Measurements from ENCODE around the gene KRTAP2-2.
"Not testable (repeated sequence)": the region's sequence is repeated elsewhere in the genome, so short reads cannot be mapped to it uniquely, and the experiment has no call there.

Gene KRTAP2-2

GRCh38 chr17:41057547-41057946 lies 2.5 kb upstream of the KRTAP2-2 start:
- Histone ChIP-seq H3K4me3 (ENCODE audit: insufficient read depth, low read length, poor library complexity, severe bottlenecking) (no peak overlapping the region), H4K20me1 (ENCODE audit: low read depth, low read length) (no peaks in the 10 kb centered on the region), H3K9me2 (replicated peaks; ENCODE audit: insufficient read depth, low read length) (no peaks in the 10 kb centered on the region), H3K79me2 (ENCODE audit: insufficient read depth, low read length) (no peaks in the 10 kb centered on the region), H3K27me3 (ENCODE audit: low read length) (no peaks in the 10 kb centered on the region), H3F3A (ENCODE audit: insufficient read depth) (no peaks in the 10 kb centered on the region), H3K9me3 (ENCODE audit: insufficient read depth, low read length) (no peaks in the 10 kb centered on the region), H2AFZ (ENCODE audit: low read depth, low read length, severe bottlenecking) (no peak overlapping the region), H3K36me3 (ENCODE audit: low read length) (no peaks in the 10 kb centered on the region), H3K4me2 (ENCODE audit: low read depth, low read length, poor library complexity, severe bottlenecking) (no peak overlapping the region), H3K9ac (ENCODE audit: low read length) (no peak overlapping the region), H3K27ac (ENCODE audit: low read depth, low read length) (no peak overlapping the region)
- TF ChIP-seq CTCF (IDR thresholded peaks at IDR 0.05; ENCODE audit: insufficient read depth, low read length, poor library complexity, severe bottlenecking) (no peak), EZH2phosphoT487 (conservative IDR thresholded peaks at IDR 0.05; ENCODE audit: low read length) (no peak)

DNA sequence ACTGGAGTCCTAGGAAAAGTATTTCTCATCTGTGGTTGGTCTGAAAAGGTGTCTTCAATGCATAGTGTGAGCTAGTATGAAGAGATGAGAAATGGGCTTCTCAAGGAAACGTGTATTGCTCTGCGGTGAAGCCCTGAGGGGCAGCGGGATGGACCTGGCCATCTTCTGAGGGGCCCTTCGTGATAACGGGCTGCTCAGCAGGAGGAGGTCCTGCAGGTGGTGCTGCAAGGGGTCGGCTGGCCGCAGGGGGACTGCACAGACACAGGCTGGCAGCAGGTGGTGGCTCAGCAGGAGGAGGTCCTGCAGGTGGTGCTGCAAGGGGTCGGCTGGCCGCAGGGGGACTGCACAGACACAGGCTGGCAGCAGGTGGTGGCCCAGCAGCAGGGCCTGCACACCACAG lies 474 bp downstream of the KRTAP2-2 start:
- H3K9ac ChIP-seq (ENCODE audit: low read length); H3K36me3 ChIP-seq (ENCODE audit: low read length); H3K9me2 ChIP-seq (replicated peaks; ENCODE audit: insufficient read depth, low read length); H3K4me3 ChIP-seq (ENCODE audit: insufficient read depth, low read length, poor library complexity, severe bottlenecking); H3F3A ChIP-seq (ENCODE audit: insufficient read depth); H3K4me2 ChIP-seq (ENCODE audit: low read depth, low read length, poor library complexity, severe bottlenecking); H3K9me3 ChIP-seq (ENCODE audit: insufficient read depth, low read length); H2AFZ ChIP-seq (ENCODE audit: low read depth, low read length, severe bottlenecking); H4K20me1 ChIP-seq (ENCODE audit: low read depth, low read length); H3K79me2 ChIP-seq (ENCODE audit: insufficient read depth, low read length); H3K27me3 ChIP-seq (ENCODE audit: low read length); H3K27ac ChIP-seq (ENCODE audit: low read depth, low read length): not testable (repeated sequence)

DNA sequence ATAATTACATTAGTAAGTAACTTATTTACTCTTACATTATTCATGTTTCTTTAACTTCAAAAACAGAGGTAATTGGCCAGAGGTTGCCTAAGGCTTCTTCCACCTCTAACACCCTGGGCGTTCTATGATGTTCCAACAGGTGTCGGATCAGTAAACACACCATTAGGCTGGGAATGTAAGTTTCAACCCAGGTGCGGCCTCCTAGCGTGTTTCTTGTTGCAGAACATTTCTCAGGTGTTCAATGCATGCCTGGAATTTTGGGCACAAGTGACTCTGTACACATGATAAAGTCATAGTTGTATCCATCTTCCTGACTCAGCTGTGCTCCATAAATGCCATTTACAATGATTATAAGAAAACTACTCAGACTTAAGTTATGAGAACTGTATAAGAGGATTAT lies 1.0 kb downstream of the KRTAP2-2 start:
- Histone ChIP-seq H2AFZ (ENCODE audit: low read depth, low read length, severe bottlenecking) (no peak overlapping the region), H3F3A (ENCODE audit: insufficient read depth) (0 out of 2 replicates have a peak, but pooled peaks cover 3% of the 10 kb centered on the region), H4K20me1 (ENCODE audit: low read depth, low read length) (no peaks in the 10 kb centered on the region), H3K4me2 (ENCODE audit: low read depth, low read length, poor library complexity, severe bottlenecking) (no peak overlapping the region), H3K27me3 (ENCODE audit: low read length) (no peaks in the 10 kb centered on the region), H3K4me3 (ENCODE audit: insufficient read depth, low read length, poor library complexity, severe bottlenecking) (no peak overlapping the region), H3K9me2 (replicated peaks; ENCODE audit: insufficient read depth, low read length) (no peaks in the 10 kb centered on the region), H3K79me2 (ENCODE audit: insufficient read depth, low read length) (no peaks in the 10 kb centered on the region), H3K9ac (ENCODE audit: low read length) (no peak overlapping the region), H3K27ac (ENCODE audit: low read depth, low read length) (no peak overlapping the region), H3K36me3 (ENCODE audit: low read length) (no peaks in the 10 kb centered on the region), H3K9me3 (ENCODE audit: insufficient read depth, low read length) (no peaks in the 10 kb centered on the region)
- TF ChIP-seq CTCF (IDR thresholded peaks at IDR 0.05; ENCODE audit: insufficient read depth, low read length, poor library complexity, severe bottlenecking) (no peak), EZH2phosphoT487 (conservative IDR thresholded peaks at IDR 0.05; ENCODE audit: low read length) (no peak)

- H3K9me3 ChIP-seq (ENCODE audit: insufficient read depth, low read length): no peaks in the 10 kb centered on the region
- no peak overlapping the region for H3K4me2 ChIP-seq (ENCODE audit: low read depth, low read length, poor library complexity, severe bottlenecking)
- H3K36me3 ChIP-seq (ENCODE audit: low read length): no peaks in the 10 kb centered on the region
- no peak for TF ChIP-seq EZH2phosphoT487 (conservative IDR thresholded peaks at IDR 0.05; ENCODE audit: low read length)
- no peak for TF ChIP-seq CTCF (IDR thresholded peaks at IDR 0.05; ENCODE audit: insufficient read depth, low read length, poor library complexity, severe bottlenecking)
- no peaks in the 10 kb centered on the region for H4K20me1 ChIP-seq (ENCODE audit: low read depth, low read length)
- H3K9me2 ChIP-seq (replicated peaks; ENCODE audit: insufficient read depth, low read length): no peaks in the 10 kb centered on the region
- H3K79me2 ChIP-seq (ENCODE audit: insufficient read depth, low read length): no peaks in the 10 kb centered on the region
- H3K27ac ChIP-seq (ENCODE audit: low read depth, low read length): no peak overlapping the region
- no peak overlapping the region for H3K4me3 ChIP-seq (ENCODE audit: insufficient read depth, low read length, poor library complexity, severe bottlenecking)
- H3K27me3 ChIP-seq (ENCODE audit: low read length): no peaks in the 10 kb centered on the region
- no peak overlapping the region for H2AFZ ChIP-seq (ENCODE audit: low read depth, low read length, severe bottlenecking)
- H3K9ac ChIP-seq (ENCODE audit: low read length): no peak overlapping the region
- H3F3A ChIP-seq (ENCODE audit: insufficient read depth): 0 out of 2 replicates have a peak, but pooled peaks cover 3% of the 10 kb centered on the region
These were observed 2.5 kb downstream of the KRTAP2-2 start for GRCh38 chr17:41052566-41052965.
